A673 (cell line): ENCODE data around the gene GEMIN4. TPM values are rescaled to one million over a fixed set of nuclear protein-coding genes. Genes with fewer than 3 reads are reported as not detected.

Experiments
- BruUV-seq: library from RNA; stranded (reverse); fragments of 400-500 nt; replicated peaks from 2 replicates; lab custom pipeline; 2021; lab: Mats Ljungman, UMichigan
- CTCF ChIA-PET: fragments of 300-600 bp; sonication (Branson Sonifier 250); formaldehyde crosslinking; loops from one replicate; lab custom pipeline; 2022; ENCODE audit warnings: antibody characterized with exemption; lab: Charles Lee
- POLR2A ChIA-PET: fragments of 300-600 bp; sonication (Branson Sonifier 250); formaldehyde crosslinking; loops from one replicate; lab custom pipeline; 2022; ENCODE audit warnings: antibody characterized with exemption; ENCODE audit not compliant: low non-redundant PET; lab: Charles Lee
- DNase-seq: peaks from one replicate; pipeline ENCODE4 v3.0.0-alpha.2; 2015; ENCODE audit warnings: low spot score
- H3K27ac ChIP-seq: fragments of 200-600 bp; sonication (generic); 2 replicates; pipeline ENCODE4 v1.5.1; 2016; ENCODE audit warnings: mixed run types, low read depth, mild to moderate bottlenecking, mixed read lengths, antibody characterized with exemption, low read length; ENCODE audit not compliant: poor library complexity, severe bottlenecking
- H3K27me3 ChIP-seq: fragments of 200-600 bp; sonication (generic); replicated peaks from 2 replicates; pipeline ENCODE4 v1.6.1; 2017; ENCODE audit warnings: mixed run types, low read depth, mild to moderate bottlenecking, mixed read lengths, antibody characterized with exemption, low read length; ENCODE audit not compliant: insufficient read depth, poor library complexity
- H3K36me3 ChIP-seq: fragments of 200-600 bp; sonication (generic); 2 replicates; pipeline ENCODE4 v1.6.1; 2016; ENCODE audit warnings: mixed run types, mild to moderate bottlenecking, mixed read lengths, antibody characterized with exemption, low read length; ENCODE audit not compliant: insufficient read depth, poor library complexity, severe bottlenecking
- H3K4me1 ChIP-seq: fragments of 200-600 bp; sonication (generic); 2 replicates; pipeline ENCODE4 v1.6.1; 2017; ENCODE audit warnings: mixed run types, mild to moderate bottlenecking, mixed read lengths, antibody characterized with exemption, low read length; ENCODE audit not compliant: insufficient read depth, poor library complexity, severe bottlenecking
- H3K4me3 ChIP-seq: fragments of 200-600 bp; sonication (generic); 2 replicates; pipeline ENCODE4 v1.5.1; 2016; ENCODE audit warnings: low read depth, mixed run types, mild to moderate bottlenecking, mixed read lengths, low read length; ENCODE audit not compliant: poor library complexity, severe bottlenecking
- H3K9me3 ChIP-seq: fragments of 200-600 bp; sonication (generic); 2 replicates; pipeline ENCODE4 v1.6.1; 2016; ENCODE audit warnings: mixed run types, low read depth, mild to moderate bottlenecking, mixed read lengths, antibody characterized with exemption, low read length; ENCODE audit not compliant: poor library complexity, severe bottlenecking
- CTCF ChIP-seq: fragments of 300-800, 200-600 bp; sonication (generic); conservative IDR thresholded peaks from 2 replicates; pipeline ENCODE4 v1.5.1; 2017; ENCODE audit warnings: low read depth, mild to moderate bottlenecking, antibody characterized with exemption, low read length, moderate library complexity, mixed read lengths
- EZH2 ChIP-seq: fragments of 200-600 bp; sonication (generic); IDR thresholded peaks from 2 replicates; pipeline ENCODE4 v1.6.1; 2017; ENCODE audit warnings: borderline replicate concordance, low read depth, mild to moderate bottlenecking, mixed read lengths, antibody characterized with exemption, low read length; ENCODE audit not compliant: poor library complexity, severe bottlenecking
- intact Hi-C: fragments of 100-400 bp; cut with micrococcal nuclease; formaldehyde crosslinking; loops from one replicate; pipeline ENCODE4 v1.10.0; 2022; ENCODE audit not compliant: unreplicated experiment
- total RNA-seq: library from RNA; stranded (reverse); gene quantifications from 2 replicates; pipeline ENCODE4 v1.2.3, GENCODE V29; 2021

The GEMIN4 gene
- total RNA-seq, 1 experiment from 2014 or later, result 58.7 TPM

DNA sequence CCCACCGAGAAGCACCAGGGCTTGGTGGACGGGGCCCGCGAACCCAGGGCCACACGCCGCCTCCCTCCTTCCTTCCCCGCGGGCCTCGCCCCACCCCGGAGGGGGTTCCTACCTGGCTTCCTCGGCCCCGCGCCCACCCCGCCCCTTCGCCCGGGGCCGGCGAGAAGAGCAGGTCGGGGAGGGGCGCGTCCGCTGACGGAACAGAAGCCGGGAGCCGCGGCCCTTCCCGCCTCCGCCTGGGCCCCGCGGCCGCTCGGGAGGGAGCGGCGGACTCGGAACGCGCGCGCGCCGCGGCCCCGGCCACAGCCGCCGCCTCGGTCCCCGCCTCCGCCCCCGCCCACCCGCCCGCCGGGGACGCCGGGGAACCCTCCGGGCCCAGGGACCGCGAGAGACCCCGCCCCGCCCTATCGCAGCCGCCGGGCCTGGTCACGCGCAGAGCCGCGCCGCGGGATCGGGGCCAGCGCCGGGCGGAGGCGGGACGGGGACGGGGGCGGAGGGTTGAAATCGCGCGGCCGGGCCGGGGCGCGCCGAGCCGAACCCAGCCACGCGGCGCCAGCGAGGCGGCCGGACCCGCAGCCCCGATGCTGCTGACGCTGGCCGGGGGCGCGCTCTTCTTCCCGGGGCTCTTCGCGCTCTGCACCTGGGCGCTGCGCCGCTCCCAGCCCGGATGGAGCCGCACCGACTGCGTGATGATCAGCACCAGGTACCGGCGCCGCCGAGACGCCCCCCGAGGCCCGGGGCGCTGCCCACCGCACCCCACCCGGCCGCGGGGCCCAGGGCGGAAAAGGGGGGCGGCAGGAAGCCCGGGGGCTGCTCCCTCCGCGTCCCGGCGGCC lies 19.8 kb downstream of the GEMIN4 start, which contains the start of gene TLCD3A:
TSS of gene TLCD3A (plus strand) at position 530 of the 835 bp plus-strand sequence. CDS start at position 582, 52 bp downstream.
- Histone ChIP-seq H3K27me3 (no peaks in the 10 kb centered on the region), H3K9me3 (no peaks in the 10 kb centered on the region), H3K4me1 (no peaks in the 10 kb centered on the region), H3K27ac (peak within 1 kb of the TSS; percentile 86), H3K36me3 (peaks cover 23% of the 10 kb centered on the region), H3K4me3 (peak within 1 kb of the TSS; percentile 89)
- ChIA-PET CTCF (no interaction called here), POLR2A (no interaction called here)
- intact Hi-C loops, result no loop called here
- no TSS peak for BruUV-seq
- DNase-seq, result peak; percentile 74
- TF ChIP-seq CTCF, result no peak
- TF ChIP-seq EZH2, result no peak

- DNase-seq, result peak; percentile 33
- H3K9me3 ChIP-seq, result no peaks in the 10 kb centered on the region
- BruUV-seq, result no TSS peak
- ChIA-PET POLR2A (no interaction called here), CTCF (no interaction called here)
- H3K27me3 ChIP-seq, result no peaks in the 10 kb centered on the region
- H3K4me1 ChIP-seq, result no peaks in the 10 kb centered on the region
- TF ChIP-seq CTCF (no peak), EZH2 (no peak)
- peak overlapping the region; percentile 89 for H3K4me3 ChIP-seq
- peaks cover 22% of the 10 kb centered on the region for H3K36me3 ChIP-seq
- peak overlapping the region; percentile 71 for H3K27ac ChIP-seq
- intact Hi-C loops, result no loop called here
Measured at GRCh38 chr17:731644-732066, 20.4 kb downstream of the GEMIN4 start.

GRCh38 chr17:728911-729310 lies 23.2 kb downstream of the GEMIN4 start:
- intact Hi-C loops, result no loop called here
- ChIA-PET CTCF (no interaction called here), POLR2A (no interaction called here)
- Histone ChIP-seq H3K36me3 (no peaks in the 10 kb centered on the region), H3K9me3 (no peaks in the 10 kb centered on the region), H3K4me1 (no peaks in the 10 kb centered on the region), H3K27me3 (no peaks in the 10 kb centered on the region), H3K27ac (no peak overlapping the region), H3K4me3 (no peak overlapping the region)
- TF ChIP-seq CTCF, result no peak
- no peak for TF ChIP-seq EZH2
- DNase-seq, result no peak
- no TSS peak for BruUV-seq
